SH-SY5Y (cell line): ENCODE results near the gene KRTCAP2.

Source experiments
- GATA2 ChIP-seq: IDR thresholded peaks from 2 replicates; pipeline ENCODE4 v1.6.1; 2011; ENCODE audit warnings: mild to moderate bottlenecking, low read depth, low read length
- GATA3 ChIP-seq: IDR thresholded peaks from 2 replicates; pipeline ENCODE4 v1.6.1; 2011; ENCODE audit warnings: low read depth, mild to moderate bottlenecking, low read length, moderate library complexity

DNA sequence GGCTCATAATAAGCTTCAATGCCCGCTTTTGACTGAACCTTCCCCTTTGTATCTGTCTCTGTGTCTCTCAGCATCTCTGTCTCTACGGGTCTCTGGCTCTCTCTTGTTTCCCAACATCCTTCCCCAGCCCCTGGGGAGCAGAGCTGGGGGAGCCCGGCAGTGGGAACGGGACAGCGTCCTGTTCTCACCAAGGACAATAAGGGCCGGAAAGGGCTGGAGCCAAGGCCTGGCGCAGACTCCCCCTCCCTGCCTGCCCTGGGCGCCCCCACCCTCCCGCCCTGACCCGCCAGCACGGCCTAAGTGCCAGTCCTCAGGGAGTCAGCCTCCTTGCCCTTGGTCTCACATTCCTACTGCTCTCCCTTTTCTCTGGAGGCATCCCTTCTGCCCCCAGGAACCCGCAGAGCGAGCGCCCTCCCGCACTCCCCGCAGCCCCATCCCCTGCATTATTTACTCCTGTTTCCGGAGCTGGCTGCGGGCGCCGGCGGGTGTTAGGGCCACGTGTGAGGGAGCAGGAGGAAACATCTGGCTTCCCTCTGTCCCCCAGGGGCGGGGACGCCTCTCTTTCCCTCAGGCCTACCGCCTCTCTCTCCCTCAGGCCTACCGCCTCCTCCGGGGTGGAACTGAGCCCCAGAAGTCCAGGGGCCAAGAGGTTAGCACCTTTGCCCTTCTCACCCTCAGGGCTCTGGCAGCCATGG lies 6.5 kb downstream of the KRTCAP2 start:
- TF ChIP-seq GATA2: no peak
- TF ChIP-seq GATA3: no peak
